Tibial nerve (tissue), 4 donors: Measurements from ENCODE around the gene FIG4. TPM values are rescaled to one million over a fixed set of nuclear protein-coding genes. Genes with fewer than 3 reads are reported as not detected.

ENCODE experiments used
- DNase-seq, 2 donors: peaks; one replicate each; pipeline ENCODE4 v3.0.0-alpha.2; 2019; ENCODE audit warnings: low spot score in 2 of 2
- H3K27ac ChIP-seq, 4 donors: fragments of 200-600 bp; sonication (generic) in 3 of 4; one replicate each; pipeline ENCODE4 v1.5.1; 2017 to 2019; ENCODE audit warnings: mild to moderate bottlenecking in 1 of 4
- H3K27me3 ChIP-seq, 2 donors: fragments of 200-600 bp; sonication (generic) in 1 of 2; one replicate each; pipeline versions ENCODE4 v1.5.1 to v1.6.0; 2017 to 2019
- H3K36me3 ChIP-seq, 3 donors: fragments of 200-600 bp; sonication (generic); one replicate each; pipeline ENCODE4 v1.5.1; 2018 to 2019
- H3K4me1 ChIP-seq, 4 donors: fragments of 200-600 bp; sonication (generic) in 3 of 4; one replicate each; pipeline ENCODE4 v1.5.1; 2017 to 2019
- H3K4me3 ChIP-seq, 4 donors: fragments of 200-600 bp; sonication (generic) in 3 of 4; one replicate each; pipeline ENCODE4 v1.5.1; 2017 to 2019; ENCODE audit warnings: mild to moderate bottlenecking in 1 of 4, moderate library complexity in 1 of 4
- H3K9me3 ChIP-seq, 4 donors: fragments of 200-600 bp; sonication (generic) in 3 of 4; one replicate each; pipeline ENCODE4 v1.5.1; 2017 to 2019
- EP300 ChIP-seq, 2 donors: sonication (generic); formaldehyde crosslinking; IDR thresholded peaks; one replicate each; pipeline ENCODE4 v1.6.1; 2017; ENCODE audit warnings: antibody characterized with exemption in 2 of 2, mild to moderate bottlenecking in 1 of 2
- POLR2A ChIP-seq, 2 donors: fragments of 450-650 bp; IDR thresholded peaks; one replicate each; pipeline ENCODE4 v1.6.1; 2017; ENCODE audit warnings: antibody characterized with exemption in 2 of 2, mild to moderate bottlenecking in 2 of 2, moderate library complexity in 2 of 2
- WGBS, 2 donors: methylation state at CpG; one replicate each; pipeline ENCODE4 v1.1.5; 2018; 5-methylcytosine and 5-hydroxymethylcytosine counted together
- total RNA-seq, 4 donors: library from RNA; depleted of rRNA; stranded (reverse); fragments of >200 nt; gene quantifications; one replicate each; pipeline ENCODE4 v1.1.0, GENCODE V29; 2016
- TF ChIP-seq, protein P1 (sequence below), 5 experiments: fragments of 200-600 bp in 3 of 5; fragments of 450-650 bp in 2 of 5; sonication (generic) in 3 of 5; IDR thresholded peaks; one replicate each; pipeline ENCODE4 v1.5.1; 2016 to 2019; ENCODE audit warnings: antibody characterized with exemption in 5 of 5, mild to moderate bottlenecking in 3 of 5, moderate library complexity in 2 of 5

The FIG4 gene
- total RNA-seq, 4 donors from 2014 or later: 11.4 to 42.9 (median 21.6) TPM

DNA sequence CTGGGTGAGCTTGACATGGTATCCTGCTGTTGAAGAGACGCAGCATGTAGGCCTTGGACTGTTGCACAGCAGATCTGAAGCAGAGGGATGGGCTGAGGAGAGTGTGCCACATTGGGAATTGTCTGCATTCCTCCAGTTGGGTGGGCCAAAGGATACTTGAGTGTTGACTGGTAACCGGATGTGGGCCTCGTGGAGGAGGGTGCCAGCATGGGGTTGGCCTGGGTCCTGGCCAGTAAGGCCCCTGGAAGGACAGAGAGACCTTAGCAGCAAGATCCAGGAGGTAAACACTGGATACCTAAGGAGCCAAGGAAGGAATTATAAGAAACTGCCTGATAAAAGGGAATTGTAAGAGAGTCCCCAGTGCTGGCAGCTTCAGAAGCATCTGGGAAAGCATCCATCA is 76.9 kb downstream of the FIG4 start:
- Histone ChIP-seq H3K4me3 (no peak overlapping the region), H3K4me1 (peaks cover 0 to 4% (median 0%) of the 10 kb centered on the region in 4 donors), H3K27ac (no peak overlapping the region), H3K27me3 (no peaks in the 10 kb centered on the region), H3K36me3 (peaks cover 0 to 72% (median 0%) of the 10 kb centered on the region in 3 donors), H3K9me3 (no peaks in the 10 kb centered on the region)
- no peak for DNase-seq
- WGBS, 2 donors: 75 to 88% methylated on average over 3 of the region's 3 CpGs
- TF ChIP-seq, protein P1, sequence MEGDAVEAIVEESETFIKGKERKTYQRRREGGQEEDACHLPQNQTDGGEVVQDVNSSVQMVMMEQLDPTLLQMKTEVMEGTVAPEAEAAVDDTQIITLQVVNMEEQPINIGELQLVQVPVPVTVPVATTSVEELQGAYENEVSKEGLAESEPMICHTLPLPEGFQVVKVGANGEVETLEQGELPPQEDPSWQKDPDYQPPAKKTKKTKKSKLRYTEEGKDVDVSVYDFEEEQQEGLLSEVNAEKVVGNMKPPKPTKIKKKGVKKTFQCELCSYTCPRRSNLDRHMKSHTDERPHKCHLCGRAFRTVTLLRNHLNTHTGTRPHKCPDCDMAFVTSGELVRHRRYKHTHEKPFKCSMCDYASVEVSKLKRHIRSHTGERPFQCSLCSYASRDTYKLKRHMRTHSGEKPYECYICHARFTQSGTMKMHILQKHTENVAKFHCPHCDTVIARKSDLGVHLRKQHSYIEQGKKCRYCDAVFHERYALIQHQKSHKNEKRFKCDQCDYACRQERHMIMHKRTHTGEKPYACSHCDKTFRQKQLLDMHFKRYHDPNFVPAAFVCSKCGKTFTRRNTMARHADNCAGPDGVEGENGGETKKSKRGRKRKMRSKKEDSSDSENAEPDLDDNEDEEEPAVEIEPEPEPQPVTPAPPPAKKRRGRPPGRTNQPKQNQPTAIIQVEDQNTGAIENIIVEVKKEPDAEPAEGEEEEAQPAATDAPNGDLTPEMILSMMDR (IDR thresholded peaks at IDR 0.05): no peak

DNA sequence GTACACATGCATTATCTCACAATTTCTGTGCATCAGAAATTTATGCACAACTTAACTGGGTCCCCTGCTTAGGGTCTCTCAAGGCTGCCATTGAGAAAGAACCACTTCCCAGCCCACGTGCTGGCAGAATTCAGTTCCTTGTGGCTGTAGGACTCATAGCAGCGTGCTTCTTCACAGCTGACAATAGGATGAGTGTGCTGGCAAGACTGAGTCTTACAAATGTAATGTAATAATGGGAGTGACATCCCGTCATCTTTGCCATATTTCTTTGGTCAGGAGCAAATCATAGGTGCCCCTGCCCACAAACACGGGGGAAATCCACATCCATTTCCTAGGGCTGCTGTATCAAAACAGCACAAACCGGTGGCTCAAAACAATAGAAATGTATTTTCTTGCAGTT is 77.4 kb downstream of the FIG4 start:
- 84% methylated on average over 5 of the region's 5 CpGs for WGBS, 2 donors
- peaks cover 0 to 67% (median 0%) of the 10 kb centered on the region in 3 donors for H3K36me3 ChIP-seq
- H3K4me1 ChIP-seq: peaks cover 0 to 8% (median 0%) of the 10 kb centered on the region in 4 donors
- H3K4me3 ChIP-seq: no peak overlapping the region
- TF ChIP-seq EP300 (IDR thresholded peaks at IDR 0.05) (no peak), POLR2A (IDR thresholded peaks at IDR 0.05) (no peak)
- TF ChIP-seq, protein P1 (IDR thresholded peaks at IDR 0.05): no peak
- no peaks in the 10 kb centered on the region for H3K27me3 ChIP-seq
- no peak for DNase-seq
- H3K27ac ChIP-seq: no peak overlapping the region
- H3K9me3 ChIP-seq: no peaks in the 10 kb centered on the region

DNA sequence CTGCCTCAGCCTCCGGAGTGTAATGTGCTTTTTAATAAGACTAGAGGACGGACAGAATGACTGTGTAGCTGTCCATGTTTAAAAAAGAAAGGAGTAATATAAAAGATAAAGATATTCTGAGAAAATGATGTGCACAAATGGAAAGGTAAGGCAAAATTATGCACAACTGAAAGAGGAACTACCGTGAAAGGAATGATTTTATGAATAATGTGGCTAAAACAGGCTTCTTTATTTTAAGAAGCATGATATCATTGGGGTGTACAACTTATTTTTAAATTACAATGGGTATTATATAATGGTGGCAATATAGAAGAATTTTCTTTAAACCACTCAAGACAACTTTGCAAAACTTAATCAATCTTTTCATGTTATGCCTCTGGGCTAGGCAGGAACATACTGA is 78.1 kb downstream of the FIG4 start:
- Histone ChIP-seq H3K27me3 (no peaks in the 10 kb centered on the region), H3K27ac (no peak overlapping the region), H3K4me1 (peaks cover 0 to 8% (median 0%) of the 10 kb centered on the region in 4 donors), H3K4me3 (no peak overlapping the region), H3K9me3 (no peaks in the 10 kb centered on the region), H3K36me3 (peaks cover 0 to 61% (median 0%) of the 10 kb centered on the region in 3 donors)
- WGBS, 2 donors: 81 to 88% methylated on average over 3 of the region's 3 CpGs
- TF ChIP-seq POLR2A (IDR thresholded peaks at IDR 0.05): no peak
- no peak for TF ChIP-seq EP300 (IDR thresholded peaks at IDR 0.05)
- TF ChIP-seq, protein P1 (IDR thresholded peaks at IDR 0.05): no peak
- no peak for DNase-seq

DNA sequence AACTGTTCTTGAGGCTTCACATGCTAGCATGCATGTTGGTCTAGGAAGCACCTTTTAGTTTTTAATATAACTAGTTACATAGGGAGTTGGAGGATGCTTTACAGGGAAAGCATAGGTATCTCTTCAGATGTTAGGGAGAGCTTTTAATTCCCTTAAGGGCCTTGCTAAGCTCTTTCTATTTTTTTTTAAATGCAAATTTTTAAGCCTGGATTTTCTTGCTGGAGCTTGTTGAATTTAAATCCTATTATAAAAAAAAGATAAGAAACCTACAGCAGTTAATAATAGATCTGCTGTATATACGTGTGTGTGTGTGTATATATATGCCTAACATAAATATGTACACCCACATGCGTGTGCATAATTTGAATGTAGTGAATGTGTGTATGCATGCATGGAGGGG is 79.0 kb downstream of the FIG4 start:
- no peak for DNase-seq
- Histone ChIP-seq H3K4me3 (no peak overlapping the region), H3K4me1 (peaks cover 0 to 8% (median 0%) of the 10 kb centered on the region in 4 donors), H3K27me3 (no peaks in the 10 kb centered on the region), H3K36me3 (peaks cover 0 to 55% (median 0%) of the 10 kb centered on the region in 3 donors), H3K9me3 (no peaks in the 10 kb centered on the region), H3K27ac (no peak overlapping the region)
- WGBS, 2 donors: 89 to 91% methylated on average over 2 of the region's 2 CpGs
- TF ChIP-seq POLR2A (IDR thresholded peaks at IDR 0.05) (no peak), EP300 (IDR thresholded peaks at IDR 0.05) (no peak)
- TF ChIP-seq, protein P1 (IDR thresholded peaks at IDR 0.05): no peak

DNA sequence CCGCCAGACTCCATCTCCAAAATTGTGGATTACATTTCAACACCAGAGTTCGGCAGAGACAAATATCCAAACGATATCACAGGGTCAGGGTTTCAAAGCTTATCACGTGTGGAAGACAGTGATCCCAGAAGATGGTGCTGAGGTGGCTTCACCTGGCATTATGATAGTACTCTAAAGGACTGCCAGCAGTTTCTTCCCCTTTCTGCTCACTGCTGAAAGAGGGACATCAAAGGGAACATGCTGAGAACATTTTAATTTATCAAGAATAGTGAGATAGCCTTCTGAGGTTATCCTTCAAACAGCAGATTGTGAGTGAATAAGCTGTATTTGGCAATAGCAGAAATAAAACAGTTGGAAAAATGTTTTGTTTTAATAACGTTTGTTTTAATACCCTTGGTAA is 79.7 kb downstream of the FIG4 start:
- Histone ChIP-seq H3K27me3 (no peaks in the 10 kb centered on the region), H3K9me3 (no peaks in the 10 kb centered on the region), H3K36me3 (peaks cover 0 to 49% (median 0%) of the 10 kb centered on the region in 3 donors), H3K4me3 (no peak overlapping the region), H3K27ac (no peak overlapping the region), H3K4me1 (peaks cover 0 to 8% (median 0%) of the 10 kb centered on the region in 4 donors)
- no peak for DNase-seq
- 72 to 86% methylated on average over 5 of the region's 5 CpGs for WGBS, 2 donors
- TF ChIP-seq EP300 (IDR thresholded peaks at IDR 0.05): no peak
- TF ChIP-seq, protein P1 (IDR thresholded peaks at IDR 0.05): no peak
- TF ChIP-seq POLR2A (IDR thresholded peaks at IDR 0.05): no peak
